GM21619 (cell line): ENCODE measurements around the gene CACNA1I.

Source experiments
- ATAC-seq: cut with Tn5 transposase; IDR thresholded peaks from one replicate; pipeline ENCODE4 v1.9.1; 2021; ENCODE audit not compliant: unreplicated experiment

CACNA1I gene

GRCh38 chr22:39621826-39622225, 51.3 kb downstream of the CACNA1I start:
- no peak for ATAC-seq

- ATAC-seq, result no peak
These were observed 52.4 kb downstream of the CACNA1I start for GRCh38 chr22:39622881-39623367.

- no peak for ATAC-seq
These were observed 53.3 kb downstream of the CACNA1I start for GRCh38 chr22:39623603-39624500.

- ATAC-seq, result no peak
These were observed 53.9 kb downstream of the CACNA1I start for GRCh38 chr22:39624501-39624821.

- ATAC-seq, result no peak
These were observed 55.3 kb downstream of the CACNA1I start for GRCh38 chr22:39625569-39626537.

GRCh38 chr22:39627208-39627607, 56.7 kb downstream of the CACNA1I start:
- no peak for ATAC-seq

GRCh38 chr22:39627865-39628562, 57.5 kb downstream of the CACNA1I start:
- no peak for ATAC-seq

- ATAC-seq, result no peak
These were observed 58.1 kb downstream of the CACNA1I start for GRCh38 chr22:39628563-39629080.

- ATAC-seq, result no peak
These were observed 59.3 kb downstream of the CACNA1I start for GRCh38 chr22:39629851-39630250.

GRCh38 chr22:39630721-39631120, 60.2 kb downstream of the CACNA1I start:
- no peak for ATAC-seq

- ATAC-seq, result no peak
These were observed 61.1 kb downstream of the CACNA1I start for GRCh38 chr22:39631381-39632286.

GRCh38 chr22:39634530-39635405, 64.2 kb downstream of the CACNA1I start:
- no peak for ATAC-seq

GRCh38 chr22:39635719-39636118, 65.2 kb downstream of the CACNA1I start:
- no peak for ATAC-seq

- ATAC-seq, result no peak
These were observed 68.4 kb downstream of the CACNA1I start for GRCh38 chr22:39638958-39639357.

GRCh38 chr22:39641660-39642310, 71.2 kb downstream of the CACNA1I start:
- no peak for ATAC-seq

- ATAC-seq, result no peak
These were observed 72.9 kb downstream of the CACNA1I start for GRCh38 chr22:39643311-39644083.

GRCh38 chr22:39645532-39645931, 75.0 kb downstream of the CACNA1I start:
- ATAC-seq, result no peak
